Measurements from ENCODE around the gene TBL1X. TPM values are rescaled to one million over a fixed set of nuclear protein-coding genes. Genes with fewer than 3 reads are reported as not detected.

TBL1X gene
- total and polyA plus RNA-seq, 2 of the 8 experiments (the other 6 are each of a cell fraction or from before 2014, with no cell fraction given), result 13.3 to 25.6 TPM

GRCh38 chrX:9465380-9466123, 694 bp downstream of the TBL1X start (continued):
- TF ChIP-seq CHD7 (IDR thresholded peaks at IDR 0.05; ENCODE audit: insufficient replicate concordance, low read length) (no peak), SIN3A (conservative IDR thresholded peaks at IDR 0.05 in 1 of 2, IDR thresholded peaks at IDR 0.05 in 1 of 2; ENCODE audit: low read depth in 1 of 2, low read length in 2 of 2) (peak in 1 of 2 experiments; percentile 18; a peak in 1 of 4 replicates), CBX5 (IDR thresholded peaks at IDR 0.05; ENCODE audit: low read depth, low read length) (no peak), KDM4A (IDR thresholded peaks at IDR 0.05; ENCODE audit: low read depth, low read length, severe bottlenecking) (no peak), PHF8 (conservative IDR thresholded peaks at IDR 0.05; ENCODE audit: low read depth, low read length) (0 out of 2 replicates have a peak, but pooled peaks have one; percentile 16), CREB1 (IDR thresholded peaks at IDR 0.05) (no peak), SIX5 (IDR thresholded peaks at IDR 0.05; ENCODE audit: low read depth, low read length) (no peak)

Data from H1 (cell line).